GM12878 (cell line): ENCODE results near the gene PLD3. TPM values are rescaled to one million over a fixed set of nuclear protein-coding genes. Genes with fewer than 3 reads are reported as not detected.
A peak's percentile ranks its signal among the peaks of the same experiment; 100 is the strongest.

Experiments used
- ATAC-seq: fragments of 200-7000 bp; cut with Tn5 transposase; 3 replicates; pipeline ENCODE4 v1.9.1; 2020; ENCODE audit warnings: mild to moderate bottlenecking, moderate library complexity
- BruUV-seq: library from RNA; stranded (reverse); fragments of 400-500 nt; replicated peaks from 2 replicates; lab custom pipeline; 2021; lab: Mats Ljungman, UMichigan
- CTCF ChIA-PET: fragments of 300-600 bp; sonication (Branson Sonifier 250); formaldehyde crosslinking; extraction: SDS; loops from one replicate; lab custom pipeline; 2021; ENCODE audit warnings: inconsistent platforms; lab: Yijun Ruan, JAX
- POLR2A ChIA-PET: fragments of 350-600 bp; formaldehyde crosslinking; extraction: SDS; loops from one replicate; lab custom pipeline; 2021; ENCODE audit warnings: inconsistent platforms; lab: Charles Lee
- RAD21 ChIA-PET: fragments of 300-600 bp; sonication (Branson Sonifier 250); formaldehyde crosslinking; loops from one replicate; lab custom pipeline; 2023; ENCODE audit warnings: antibody characterized with exemption; ENCODE audit not compliant: unreplicated experiment; lab: Charles Lee
- SMC1A ChIA-PET: fragments of 300-600 bp; sonication (Branson Sonifier 250); formaldehyde crosslinking; loops from one replicate; lab custom pipeline; 2023; ENCODE audit not compliant: unreplicated experiment, uncharacterized antibody; lab: Charles Lee
- DNase-seq: peaks from one replicate; pipeline ENCODE4 v3.0.0-alpha.2; 2011; ENCODE audit warnings: low read depth, low spot score
- FAIRE-seq: peaks from 3 replicates; lab custom pipeline; 2011; peaks lifted over from hg19 to GRCh38; lab: Jason Lieb, UNC
- H2AFZ ChIP-seq: 2 replicates; pipeline ENCODE4 v1.6.0; 2011; ENCODE audit warnings: low read depth, low read length, control low read depth; ENCODE audit not compliant: control insufficient read depth
- H3K27ac ChIP-seq: 2 replicates; pipeline ENCODE4 v1.5.1; 2011; ENCODE audit warnings: control low read depth; ENCODE audit not compliant: control insufficient read depth, insufficient read depth
- H3K27me3 ChIP-seq, 2 experiments: replicated peaks in 1 of 2; 2 replicates each; pipeline versions ENCODE4 v1.6.0 to v1.6.1; 2011; ENCODE audit warnings: low read length in 1 of 2; ENCODE audit not compliant: control insufficient read depth in 2 of 2, insufficient read depth in 2 of 2
- H3K36me3 ChIP-seq, 2 experiments: 2 replicates each; pipeline ENCODE4 v1.5.1; 2011; ENCODE audit warnings: low read length in 1 of 2; ENCODE audit not compliant: control insufficient read depth in 2 of 2, insufficient read depth in 2 of 2
- H3K4me1 ChIP-seq: 2 replicates; pipeline ENCODE4 v1.6.1; 2011; ENCODE audit warnings: mild to moderate bottlenecking, low read length, moderate library complexity, mixed read lengths; ENCODE audit not compliant: control insufficient read depth, insufficient read depth
- H3K4me2 ChIP-seq: 2 replicates; pipeline ENCODE4 v1.6.0; 2011; ENCODE audit warnings: control low read depth; ENCODE audit not compliant: control insufficient read depth, insufficient read depth
- H3K4me3 ChIP-seq: fragments of 200-600 bp; sonication (generic); 2 replicates; pipeline ENCODE4 v1.5.1; 2016
- H3K79me2 ChIP-seq: 2 replicates; pipeline ENCODE4 v1.6.0; 2011; ENCODE audit warnings: low read length; ENCODE audit not compliant: control insufficient read depth, insufficient read depth
- H3K9ac ChIP-seq: 2 replicates; pipeline ENCODE4 v1.8.0; 2011; ENCODE audit warnings: low read length, control low read depth, mixed read lengths; ENCODE audit not compliant: control insufficient read depth, insufficient read depth
- H3K9me3 ChIP-seq: replicated peaks from 3 replicates; pipeline ENCODE4 v1.5.1; 2011; ENCODE audit warnings: mild to moderate bottlenecking, low read length; ENCODE audit not compliant: control insufficient read depth, insufficient read depth
- H4K20me1 ChIP-seq: 2 replicates; pipeline ENCODE4 v1.6.0; 2011; ENCODE audit not compliant: control insufficient read depth, insufficient read depth
- CTCF ChIP-seq, 3 experiments: IDR thresholded peaks in 2 of 3; conservative IDR thresholded peaks in 1 of 3; 2 replicates each; pipeline ENCODE4 v1.5.1; 2011; ENCODE audit warnings: low read depth in 3 of 3, low read length in 3 of 3, mild to moderate bottlenecking in 3 of 3, control low read depth in 2 of 3, moderate library complexity in 2 of 3, inconsistent platforms in 1 of 3, mixed read lengths in 1 of 3; ENCODE audit not compliant: control insufficient read depth in 2 of 3, insufficient read depth in 1 of 3; ENCODE audit errors: extremely low read depth in 1 of 3
- IKZF1 ChIP-seq: fragments of 450-650 bp; conservative IDR thresholded peaks from 2 replicates; pipeline ENCODE4 v1.6.1; 2017; ENCODE audit warnings: antibody characterized with exemption, mild to moderate bottlenecking
- KDM1A ChIP-seq: fragments of 200-600 bp; sonication (generic); IDR thresholded peaks from 2 replicates; pipeline ENCODE4 v1.6.1; 2016; ENCODE audit warnings: borderline replicate concordance
- SMC3 ChIP-seq: IDR thresholded peaks from 2 replicates; pipeline ENCODE4 v1.6.1; 2011; ENCODE audit warnings: low read length, improper control_type of control experiment, borderline replicate concordance
- SPI1 ChIP-seq: IDR thresholded peaks from 2 replicates; pipeline ENCODE4 v1.6.1; 2011; ENCODE audit warnings: low read depth, mild to moderate bottlenecking, low read length, moderate library complexity, borderline replicate concordance; ENCODE audit not compliant: insufficient read depth
- WGBS: methylation state at CpG from one replicate; pipeline ENCODE4 v1.1.6; 2016; ENCODE audit warnings: low lambda C conversion rate; ENCODE audit not compliant: insufficient replicate concordance, insufficient coverage; ENCODE audit errors: missing lambda C conversion rate; 5-methylcytosine and 5-hydroxymethylcytosine counted together
- in situ Hi-C: fragments of 300-500 bp; cut with MboI; formaldehyde crosslinking; loops from 9 replicates; pipeline ENCODE4 v1.14.3; 2018; ENCODE audit warnings: mixed read lengths
- intact Hi-C: fragments of 100-400 bp; cut with micrococcal nuclease; formaldehyde crosslinking; loops from one replicate; pipeline ENCODE4 v1.14.2; 2022; ENCODE audit not compliant: unreplicated experiment
- polyA plus RNA-seq, 11 experiments: library from polyadenylated mRNA; depleted of rRNA in 4 of 11; unstranded in 6 of 11; stranded (reverse) in 5 of 11; fragments of >200 nt; fragmentation: Nextera tagmentation in 4 of 11; fragmentation: Illumina TruSeq in 1 of 11; extraction: Ambion mirVana in 4 of 11; extraction: Trizol in 1 of 11; gene quantifications; 1 replicate in 1 of 11; 2 replicates in 10 of 11; pipeline versions ENCODE4 v1.2.1 to v1.2.3, GENCODE V29; 2011 to 2016; ENCODE audit warnings: inconsistent platforms in 2 of 11, missing spikeins in 2 of 11, low read depth in 1 of 11
- total RNA-seq, 4 experiments: library from RNA; depleted of rRNA in 3 of 4; stranded (reverse); fragments of >200 nt in 3 of 4; fragmentation: Illumina TruSeq in 1 of 4; extraction: Trizol in 1 of 4; gene quantifications; 2 replicates each; pipeline versions ENCODE4 v1.2.1 to v1.2.3, GENCODE V29; 2013 to 2021

The PLD3 gene
- total and polyA plus RNA-seq, 10 of the 15 experiments (the other 5 are each of a cell fraction or from before 2014, with no cell fraction given) = 1.3 to 134 (median 72.7) TPM

DNA sequence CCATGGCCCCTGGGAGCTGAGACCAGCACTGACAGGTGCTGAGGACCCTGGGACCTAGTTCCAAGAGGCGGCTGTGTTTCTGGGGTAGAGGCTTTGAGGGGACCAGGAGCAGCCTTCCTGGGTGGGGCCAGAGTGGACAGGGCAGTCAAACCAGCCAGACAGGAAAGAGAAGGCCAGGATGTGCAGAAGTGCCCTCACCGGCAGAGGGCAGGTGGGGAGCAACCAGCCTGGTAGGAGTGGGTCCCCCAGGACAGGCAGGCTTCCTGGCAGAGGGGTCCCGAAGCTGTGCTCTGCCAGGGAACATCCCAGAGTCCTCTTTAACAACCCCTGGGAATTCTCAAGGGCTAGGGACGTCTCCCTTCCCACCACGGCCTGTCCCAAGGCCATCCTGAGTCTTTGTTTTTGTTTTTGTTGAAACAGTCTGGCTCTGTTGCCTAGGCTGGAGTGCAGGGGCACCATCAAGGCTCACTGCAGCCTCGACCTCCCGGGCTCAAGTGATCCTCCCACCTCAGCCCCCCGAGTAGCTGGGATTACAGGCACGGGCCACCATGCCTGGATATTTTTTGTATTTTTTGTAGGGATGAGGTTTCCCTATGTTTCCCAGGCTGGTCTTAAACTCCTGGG lies 44.5 kb downstream of the PLD3 start:
- no peaks in the 10 kb centered on the region for H3K4me1 ChIP-seq
- ChIA-PET CTCF (interaction anchor here (0.8 kb wide), 1 partner anchor 28 kb away, joined by 3 read pairs; no protein-coding TSS in a partner anchor), RAD21 (no interaction called here), POLR2A (no interaction called here), SMC1A (no interaction called here)
- no peaks in the 10 kb centered on the region for H3K9me3 ChIP-seq
- 19% methylated on average over 9 of the region's 9 CpGs for WGBS
- H3K4me3 ChIP-seq = no peak overlapping the region
- DNase-seq (no peak), FAIRE-seq (no peak), ATAC-seq (peak; percentile 90)
- no peaks in the 10 kb centered on the region for H3K27me3 ChIP-seq
- H3K36me3 ChIP-seq = no peaks in the 10 kb centered on the region
- in situ Hi-C loops = no loop called here
- H3K4me2 ChIP-seq = no peak overlapping the region
- no peak overlapping the region for H2AFZ ChIP-seq
- H4K20me1 ChIP-seq = no peaks in the 10 kb centered on the region
- no TSS peak for BruUV-seq
- no peaks in the 10 kb centered on the region for H3K79me2 ChIP-seq
- no peak overlapping the region for H3K9ac ChIP-seq
- H3K27ac ChIP-seq = no peak overlapping the region
- TF ChIP-seq CTCF (IDR thresholded peaks at IDR 0.05 in 2 of 3, conservative IDR thresholded peaks at IDR 0.05 in 1 of 3; ENCODE audit: control insufficient read depth in 2 of 3, extremely low read depth in 1 of 3, insufficient read depth in 1 of 3, low read depth in 3 of 3, low read length in 3 of 3) (peak; percentile 19 to 67 (median 52); a peak in 5 of 6 replicates), IKZF1 (0 out of 2 replicates have a peak, but pooled peaks have one; percentile 26), KDM1A (no peak), SMC3 (peak; percentile 34; the same call in 1 of the 2 replicates), SPI1 (no peak)
- intact Hi-C loops = no loop called here
